Natural killer cell (primary cell): ENCODE data around the gene TMPRSS7. TPM values are rescaled to one million over a fixed set of nuclear protein-coding genes. Genes with fewer than 3 reads are reported as not detected.

ENCODE experiments used
- ATAC-seq, 3 donors: fragments of 150-1000 bp in 2 of 3; fragments of 200-7000 bp in 1 of 3; cut with Tn5 transposase; 1 replicate in 1 of 3; 2 replicates in 2 of 3; pipeline ENCODE4 v1.10.0; 2021; ENCODE audit warnings: mild to moderate bottlenecking in 2 of 3, moderate library complexity in 2 of 3
- DNase-seq, 2 donors: peaks; one replicate each; pipeline versions ENCODE4 v3.0.0 to v3.0.0-alpha.2; 2013 to 2021; ENCODE audit warnings: mixed read lengths in 1 of 2
- H3K27ac ChIP-seq: one replicate; pipeline ENCODE4 v1.5.1; 2013; ENCODE audit warnings: mild to moderate bottlenecking, low read length
- H3K27me3 ChIP-seq: one replicate; pipeline ENCODE4 v1.6.1; 2013; ENCODE audit warnings: low read length; ENCODE audit not compliant: control insufficient read depth, insufficient read depth
- H3K36me3 ChIP-seq: one replicate; pipeline ENCODE4 v1.6.1; 2013; ENCODE audit warnings: low read length; ENCODE audit not compliant: control insufficient read depth, insufficient read depth
- H3K4me1 ChIP-seq: one replicate; pipeline ENCODE4 v1.6.1; 2013; ENCODE audit warnings: low read length; ENCODE audit not compliant: control insufficient read depth, insufficient read depth
- H3K4me3 ChIP-seq: one replicate; pipeline ENCODE4 v1.5.1; 2013; ENCODE audit warnings: low read length
- H3K9me3 ChIP-seq: one replicate; pipeline ENCODE4 v1.6.1; 2013; ENCODE audit warnings: low read length; ENCODE audit not compliant: control insufficient read depth, insufficient read depth
- H3K27ac Mint-ChIP-seq, 2 donors: one replicate each; pipeline ENCODE4 v1.8.0; 2022; ENCODE audit warnings: mild to moderate bottlenecking in 2 of 2, mixed read lengths in 2 of 2, moderate library complexity in 1 of 2
- H3K27me3 Mint-ChIP-seq, 2 donors: one replicate each; pipeline ENCODE4 v1.8.0; 2022; ENCODE audit warnings: low read depth in 2 of 2, mixed read lengths in 2 of 2
- H3K36me3 Mint-ChIP-seq: one replicate; pipeline ENCODE4 v1.8.0; 2022; ENCODE audit warnings: mixed read lengths
- H3K4me1 Mint-ChIP-seq, 2 donors: one replicate each; pipeline ENCODE4 v1.8.0; 2022; ENCODE audit warnings: mixed read lengths in 2 of 2
- H3K4me3 Mint-ChIP-seq: one replicate; pipeline ENCODE4 v1.8.0; 2022; ENCODE audit warnings: mild to moderate bottlenecking, moderate library complexity, mixed read lengths
- H3K9me3 Mint-ChIP-seq, 2 donors: one replicate each; pipeline ENCODE4 v1.8.0; 2022; ENCODE audit warnings: mixed read lengths in 2 of 2
- WGBS: methylation state at CpG from one replicate; pipeline ENCODE4 v1.1.7; 2013; ENCODE audit warnings: missing lambda C conversion rate; ENCODE audit not compliant: insufficient coverage; 5-methylcytosine and 5-hydroxymethylcytosine counted together
- intact Hi-C: fragments of 100-400 bp; cut with micrococcal nuclease; formaldehyde crosslinking; loops from one replicate; pipeline ENCODE4 v1.14.2; 2022
- total RNA-seq, 4 donors: library from RNA; stranded (reverse); fragments of 120-200 nt in 1 of 4; gene quantifications; one replicate each; pipeline versions ENCODE4 v1.2.3 to v1.2.4, GENCODE V29; 2013 to 2022
- TF ChIP-seq, protein P1 (sequence below): fragments of 200-600 bp; IDR thresholded peaks from one replicate; pipeline ENCODE4 v1.8.0; 2022; ENCODE audit warnings: antibody characterized with exemption

The TMPRSS7 gene
- total RNA-seq, 3 donors from 2014 or later (not counting 1 experiment from before 2014, with no cell fraction given), result not detected

DNA sequence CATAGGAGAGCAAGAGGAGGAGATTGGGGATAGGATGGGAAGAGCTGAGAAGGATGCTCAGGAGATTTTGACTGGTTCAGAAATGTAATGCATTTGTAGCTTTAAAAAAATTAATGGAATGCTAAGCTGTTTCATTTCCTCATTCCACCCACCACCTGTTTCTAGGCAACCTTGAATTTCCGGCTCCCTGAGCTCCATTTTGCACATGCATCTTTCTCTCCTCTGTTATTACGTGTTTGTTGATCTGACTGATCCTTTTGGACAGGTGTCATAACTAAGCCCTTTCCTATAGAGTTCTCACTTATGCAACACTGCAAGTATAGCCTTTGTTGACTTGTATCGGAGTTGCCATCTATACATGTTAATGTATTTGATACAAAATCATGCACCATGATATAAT is 4.3 kb downstream of the TMPRSS7 start:
- Histone ChIP-seq H3K9me3 (no peaks in the 10 kb centered on the region), H3K4me3 (no peak overlapping the region), H3K27ac (no peak overlapping the region), H3K27me3 (no peaks in the 10 kb centered on the region), H3K4me1 (no peaks in the 10 kb centered on the region), H3K36me3 (no peaks in the 10 kb centered on the region)
- TF ChIP-seq, protein P1, sequence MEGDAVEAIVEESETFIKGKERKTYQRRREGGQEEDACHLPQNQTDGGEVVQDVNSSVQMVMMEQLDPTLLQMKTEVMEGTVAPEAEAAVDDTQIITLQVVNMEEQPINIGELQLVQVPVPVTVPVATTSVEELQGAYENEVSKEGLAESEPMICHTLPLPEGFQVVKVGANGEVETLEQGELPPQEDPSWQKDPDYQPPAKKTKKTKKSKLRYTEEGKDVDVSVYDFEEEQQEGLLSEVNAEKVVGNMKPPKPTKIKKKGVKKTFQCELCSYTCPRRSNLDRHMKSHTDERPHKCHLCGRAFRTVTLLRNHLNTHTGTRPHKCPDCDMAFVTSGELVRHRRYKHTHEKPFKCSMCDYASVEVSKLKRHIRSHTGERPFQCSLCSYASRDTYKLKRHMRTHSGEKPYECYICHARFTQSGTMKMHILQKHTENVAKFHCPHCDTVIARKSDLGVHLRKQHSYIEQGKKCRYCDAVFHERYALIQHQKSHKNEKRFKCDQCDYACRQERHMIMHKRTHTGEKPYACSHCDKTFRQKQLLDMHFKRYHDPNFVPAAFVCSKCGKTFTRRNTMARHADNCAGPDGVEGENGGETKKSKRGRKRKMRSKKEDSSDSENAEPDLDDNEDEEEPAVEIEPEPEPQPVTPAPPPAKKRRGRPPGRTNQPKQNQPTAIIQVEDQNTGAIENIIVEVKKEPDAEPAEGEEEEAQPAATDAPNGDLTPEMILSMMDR, result no peak
- no peaks in the 10 kb centered on the region for H3K36me3 Mint-ChIP-seq
- H3K27ac Mint-ChIP-seq, result no peak overlapping the region
- 69% methylated on average over 2 of the region's 3 CpGs for WGBS
- DNase-seq, result no peak
- intact Hi-C loops, result no loop called here
- no peak overlapping the region for H3K4me3 Mint-ChIP-seq
- no peaks in the 10 kb centered on the region for H3K4me1 Mint-ChIP-seq
- H3K9me3 Mint-ChIP-seq, result no peaks in the 10 kb centered on the region
- peaks cover 6 to 13% of the 10 kb centered on the region in 2 donors for H3K27me3 Mint-ChIP-seq
- ATAC-seq, result no peak

DNA sequence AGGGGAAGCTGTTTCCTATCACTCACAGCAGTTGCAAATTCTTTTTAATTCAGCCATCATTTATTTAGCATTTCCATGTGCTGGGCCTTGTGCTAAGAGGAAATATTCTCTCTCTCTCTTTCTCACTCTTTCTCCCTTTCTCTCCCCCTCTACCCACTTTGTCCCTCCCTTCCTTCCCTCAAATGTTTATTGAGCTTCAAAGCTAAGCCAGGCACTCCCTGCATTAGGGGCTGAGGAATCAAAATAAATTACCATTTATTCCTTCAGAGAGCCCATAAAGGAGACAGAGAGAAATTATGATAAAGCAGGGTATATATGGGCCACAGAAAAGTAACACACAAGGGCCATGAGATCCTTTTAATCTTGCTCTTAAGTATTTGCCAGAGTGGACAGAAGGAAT is 6.8 kb downstream of the TMPRSS7 start:
- Histone ChIP-seq H3K4me1 (no peaks in the 10 kb centered on the region), H3K36me3 (no peaks in the 10 kb centered on the region), H3K9me3 (no peaks in the 10 kb centered on the region), H3K27ac (no peak overlapping the region), H3K27me3 (no peaks in the 10 kb centered on the region), H3K4me3 (no peak overlapping the region)
- Mint-ChIP-seq H3K9me3 (no peaks in the 10 kb centered on the region), H3K27me3 (peaks cover 3 to 13% of the 10 kb centered on the region in 2 donors), H3K36me3 (no peaks in the 10 kb centered on the region), H3K27ac (no peak overlapping the region), H3K4me1 (no peaks in the 10 kb centered on the region), H3K4me3 (no peak overlapping the region)
- DNase-seq (no peak), ATAC-seq (no peak)
- TF ChIP-seq, protein P1, result no peak
- intact Hi-C loops, result no loop called here

DNA sequence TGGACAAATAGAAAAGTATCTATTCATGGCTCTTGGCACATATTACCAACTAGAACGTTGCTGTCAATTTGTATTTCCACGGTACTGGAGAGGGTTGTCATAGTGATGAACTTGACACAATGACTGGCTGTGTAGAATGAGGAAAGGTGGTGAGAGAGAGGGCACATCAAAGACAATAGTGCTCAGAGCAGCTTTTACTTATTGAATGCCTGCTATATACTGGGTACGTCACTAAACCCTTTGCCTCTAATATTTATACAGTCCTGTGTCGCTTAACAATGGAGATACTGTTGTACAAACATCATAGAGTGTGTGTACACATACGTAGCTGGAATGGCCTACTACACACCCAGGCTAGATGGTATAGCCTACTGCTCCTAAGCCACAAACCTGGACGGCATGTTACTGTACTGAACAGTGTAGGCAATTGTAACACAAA is 8.3 kb downstream of the TMPRSS7 start:
- Histone ChIP-seq H3K4me1 (no peaks in the 10 kb centered on the region), H3K27me3 (no peaks in the 10 kb centered on the region), H3K9me3 (no peaks in the 10 kb centered on the region), H3K36me3 (no peaks in the 10 kb centered on the region), H3K4me3 (no peak overlapping the region), H3K27ac (no peak overlapping the region)
- TF ChIP-seq, protein P1, result no peak
- Mint-ChIP-seq H3K4me3 (no peak overlapping the region), H3K36me3 (no peaks in the 10 kb centered on the region), H3K4me1 (no peaks in the 10 kb centered on the region), H3K9me3 (no peaks in the 10 kb centered on the region), H3K27me3 (peaks cover 3 to 11% of the 10 kb centered on the region in 2 donors), H3K27ac (no peak overlapping the region)
- intact Hi-C loops, result loop anchor here (2.0 kb wide), 1 partner anchor 326 kb away; no protein-coding TSS in a partner anchor
- DNase-seq (no peak), ATAC-seq (no peak)
- 88% methylated on average over 6 of the region's 6 CpGs for WGBS

DNA sequence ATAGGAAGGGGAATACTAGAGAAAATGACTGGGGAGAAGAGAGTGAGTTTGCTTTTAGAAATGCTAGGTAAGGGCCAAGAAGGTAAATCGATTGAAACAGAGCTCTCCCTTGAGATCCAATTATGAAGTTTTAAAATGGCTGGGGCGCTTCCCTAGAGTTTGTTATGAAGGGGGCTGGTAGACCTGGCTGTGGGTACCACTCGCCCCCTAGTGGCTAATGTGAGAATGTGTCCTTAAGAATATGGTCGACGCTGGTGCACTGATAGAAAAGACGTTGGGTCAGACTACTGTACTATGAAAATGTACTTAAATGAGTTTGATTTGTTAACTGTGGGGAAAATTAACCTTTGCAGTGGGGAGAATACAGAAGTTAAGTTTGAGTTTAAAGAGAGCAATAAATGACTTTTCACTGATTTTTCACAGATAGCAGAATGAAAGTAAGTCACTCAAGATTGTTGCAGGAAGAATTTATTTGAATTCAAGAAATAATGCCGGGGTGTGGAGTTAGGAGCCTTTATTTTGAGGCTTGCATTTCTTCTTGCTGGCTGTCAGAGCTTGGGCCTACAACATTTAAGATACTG is 9.2 kb downstream of the TMPRSS7 start:
- H3K36me3 Mint-ChIP-seq, result no peaks in the 10 kb centered on the region
- 2% methylated on average over 7 of the region's 7 CpGs for WGBS
- Histone ChIP-seq H3K27ac (no peak overlapping the region), H3K27me3 (no peaks in the 10 kb centered on the region), H3K4me1 (no peaks in the 10 kb centered on the region), H3K4me3 (no peak overlapping the region), H3K36me3 (no peaks in the 10 kb centered on the region), H3K9me3 (no peaks in the 10 kb centered on the region)
- no peaks in the 10 kb centered on the region for H3K4me1 Mint-ChIP-seq
- TF ChIP-seq, protein P1, result peak; percentile 81
- peak in 1 of 2 donors; percentile 80 for DNase-seq
- H3K9me3 Mint-ChIP-seq, result no peaks in the 10 kb centered on the region
- no peak overlapping the region for H3K27ac Mint-ChIP-seq
- ATAC-seq, result peak; percentile 82 to 97 (median 96)
- H3K27me3 Mint-ChIP-seq, result peaks cover 3 to 14% of the 10 kb centered on the region in 2 donors
- H3K4me3 Mint-ChIP-seq, result no peak overlapping the region
- intact Hi-C loops, result loop anchor here (2.0 kb wide), 1 partner anchor 327 kb away; no protein-coding TSS in a partner anchor
